A549 (cell line): ENCODE measurements around the gene SLC6A3. TPM values are rescaled to one million over a fixed set of nuclear protein-coding genes. Genes with fewer than 3 reads are reported as not detected.

Experiments
- ATAC-seq, 2 experiments: fragments of 200-7000 bp in 1 of 2; fragments of >200 bp in 1 of 2; cut with Nextera tagmentation in 1 of 2; cut with Tn5 transposase in 1 of 2; 3 replicates each; pipeline versions ENCODE4 v1.8.0 to v1.9.1; 2018 to 2020; ENCODE audit warnings: mild to moderate bottlenecking in 1 of 2, moderate library complexity in 1 of 2
- CTCF ChIA-PET: fragments of 300-600 bp; sonication (Branson Sonifier 250); formaldehyde crosslinking; extraction: SDS; loops from one replicate; lab custom pipeline; 2021; ENCODE audit warnings: antibody characterized with exemption, inconsistent platforms; lab: Yijun Ruan, JAX
- POLR2A ChIA-PET: fragments of 350-600 bp; formaldehyde crosslinking; extraction: SDS; loops from one replicate; lab custom pipeline; 2021; ENCODE audit warnings: antibody characterized with exemption, inconsistent platforms; lab: Yijun Ruan, JAX
- DNase-seq, 2 experiments: peaks; one replicate each; pipeline versions ENCODE4 v3.0.0 to v3.0.0-alpha.2; 2011 to 2016; ENCODE audit warnings: low read depth in 1 of 2, low spot score in 1 of 2
- FAIRE-seq: peaks from 2 replicates; lab custom pipeline; 2011; peaks lifted over from hg19 to GRCh38; lab: Jason Lieb, UNC
- H3K27ac ChIP-seq, 2 experiments: fragments of >200 bp; sonication (Bioruptor Twin); formaldehyde crosslinking; 3 replicates each; pipeline ENCODE4 v1.5.1; 2016 to 2017
- H3K4me1 ChIP-seq: fragments of >200 bp; sonication (Bioruptor Twin); formaldehyde crosslinking; 3 replicates; pipeline ENCODE4 v1.6.1; 2016
- H3K4me2 ChIP-seq: fragments of >200 bp; sonication (Bioruptor Twin); formaldehyde crosslinking; 3 replicates; pipeline ENCODE4 v1.6.1; 2016
- H3K4me3 ChIP-seq: fragments of >200 bp; sonication (Bioruptor Twin); formaldehyde crosslinking; 3 replicates; pipeline ENCODE4 v1.5.1; 2016
- H3K9me3 ChIP-seq: fragments of >200 bp; sonication (Bioruptor Twin); formaldehyde crosslinking; 3 replicates; pipeline ENCODE4 v1.6.1; 2016
- CBX2 ChIP-seq: fragments of 200-600 bp; sonication (generic); IDR thresholded peaks from 2 replicates; pipeline ENCODE4 v1.6.1; 2016; ENCODE audit warnings: low read depth, mild to moderate bottlenecking, borderline replicate concordance
- EHMT2 ChIP-seq: fragments of 200-600 bp; sonication (generic); IDR thresholded peaks from 2 replicates; pipeline ENCODE4 v1.6.1; 2016; ENCODE audit warnings: antibody characterized with exemption, low read depth, mild to moderate bottlenecking, moderate library complexity
- HEYL ChIP-seq: fragments of 250-450 bp; sonication (Bioruptor Pico); IDR thresholded peaks from 2 replicates; pipeline ENCODE4 v1.8.0; 2021; ENCODE audit warnings: mild to moderate bottlenecking, moderate library complexity
- HOXA7 ChIP-seq: fragments of 250-450 bp; sonication (Bioruptor Pico); IDR thresholded peaks from 2 replicates; pipeline ENCODE4 v1.5.0; 2020; ENCODE audit warnings: mild to moderate bottlenecking, moderate library complexity
- HOXB13 ChIP-seq: fragments of 250-450 bp; sonication (Bioruptor Pico); IDR thresholded peaks from 2 replicates; pipeline ENCODE4 v1.5.0; 2020; ENCODE audit warnings: low read depth, mild to moderate bottlenecking, moderate library complexity
- PHF8 ChIP-seq: fragments of 200-600 bp; sonication (generic); IDR thresholded peaks from 2 replicates; pipeline ENCODE4 v1.6.1; 2016; ENCODE audit warnings: low read depth, mild to moderate bottlenecking, antibody characterized with exemption, moderate library complexity, borderline replicate concordance
- RAD21 ChIP-seq, 2 experiments: fragments of >200 bp in 1 of 2; sonication (Bioruptor Twin) in 1 of 2; formaldehyde crosslinking in 1 of 2; IDR thresholded peaks in 1 of 2; conservative IDR thresholded peaks in 1 of 2; 2 replicates in 1 of 2; 3 replicates in 1 of 2; pipeline ENCODE4 v1.6.1; 2012 to 2018; ENCODE audit warnings: inconsistent platforms in 1 of 2
- RCOR1 ChIP-seq: fragments of 150-350 bp; IDR thresholded peaks from 2 replicates; pipeline ENCODE4 v1.6.1; 2014; ENCODE audit warnings: antibody characterized with exemption, low read length, low read depth
- ZC3H11A ChIP-seq: fragments of 450-650 bp; IDR thresholded peaks from 2 replicates; pipeline ENCODE4 v1.6.1; 2014; ENCODE audit warnings: antibody characterized with exemption, mild to moderate bottlenecking
- ZFP36 ChIP-seq: fragments of 450-650 bp; IDR thresholded peaks from 2 replicates; pipeline ENCODE4 v1.6.1; 2014; ENCODE audit warnings: borderline replicate concordance; ENCODE audit not compliant: partially characterized antibody
- ZNF302 ChIP-seq: fragments of 250-450 bp; sonication (Bioruptor Pico); IDR thresholded peaks from 2 replicates; pipeline ENCODE4 v1.9.0; 2021; ENCODE audit warnings: inconsistent platforms, mild to moderate bottlenecking, moderate library complexity
- WGBS: methylation state at CpG from one replicate; pipeline ENCODE4 v1.1.6; 2017; ENCODE audit errors: missing lambda C conversion rate; 5-methylcytosine and 5-hydroxymethylcytosine counted together
- polyA plus RNA-seq, 4 experiments: library from polyadenylated mRNA; depleted of rRNA in 3 of 4; stranded (reverse); fragments of >200 nt; fragmentation: RNase III in 1 of 4; extraction: RNeasy Plus Mini Kit Qiagen cat#74134 plus additional on column Dnase treatment in 1 of 4; gene quantifications; 2 replicates in 3 of 4; 3 replicates in 1 of 4; pipeline ENCODE4 v1.2.3, GENCODE V29; 2011 to 2017

The SLC6A3 gene
- polyA plus RNA-seq, 2 of the 4 experiments (the other 2 are of a cell fraction), result 0.05 to 0.06 TPM

DNA sequence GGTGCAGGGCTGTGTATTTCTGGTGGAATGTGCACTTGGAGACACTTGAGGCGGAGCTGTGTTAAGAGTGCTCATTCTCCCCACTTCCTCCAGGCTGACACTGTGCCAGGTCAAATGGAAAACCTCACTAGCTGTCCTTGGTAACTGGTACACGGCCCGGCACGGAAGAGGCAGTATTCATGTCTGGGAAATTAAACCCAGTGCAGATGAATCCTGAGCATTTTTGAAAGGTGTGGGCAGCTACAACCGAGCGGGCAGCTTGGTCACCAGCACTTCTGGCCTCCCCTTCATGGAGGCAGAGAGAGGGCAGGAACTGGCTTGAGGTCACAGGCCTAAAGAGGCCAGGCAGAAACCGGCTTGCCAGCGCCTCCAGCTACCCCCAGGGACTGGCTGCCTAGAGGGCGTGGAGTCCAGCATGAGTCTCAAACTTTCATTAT lies 101.9 kb downstream of the SLC6A3 start:
- ChIA-PET POLR2A (no interaction called here), CTCF (interaction anchor here (2.2 to 2.8 kb wide), 2 partner anchors 11 to 302 kb away, joined by 5 to 10 read pairs; no protein-coding TSS in a partner anchor)
- no peak for TF ChIP-seq ZC3H11A
- TF ChIP-seq HOXB13 (CRISPR knock-in tag), result no peak
- no peak for TF ChIP-seq CBX2
- no peak for TF ChIP-seq HEYL
- TF ChIP-seq HOXA7 (CRISPR knock-in tag), result no peak
- no peak for TF ChIP-seq RAD21 (conservative IDR thresholded peaks at IDR 0.05 in 1 of 2, IDR thresholded peaks at IDR 0.05 in 1 of 2)
- no peak for TF ChIP-seq ZNF302
- TF ChIP-seq RCOR1, result no peak
- no peak for TF ChIP-seq ZFP36
- no peak for TF ChIP-seq PHF8
- TF ChIP-seq EHMT2, result no peak
- H3K4me2 ChIP-seq, result peak overlapping the region; percentile 98
- DNase-seq (no peak), ATAC-seq (no peak), FAIRE-seq (no peak)
- H3K4me3 ChIP-seq, result peak overlapping the region; percentile 92
- 94% methylated on average over 9 of the region's 9 CpGs for WGBS
- H3K27ac ChIP-seq, result no peak overlapping the region
- H3K9me3 ChIP-seq, result no peaks in the 10 kb centered on the region
- H3K4me1 ChIP-seq, result peaks cover 19% of the 10 kb centered on the region

Other genes starting within 250 kb of the SLC6A3 start
- gene SLC6A19, start 243.8 kb downstream of the SLC6A3 start, polyA plus RNA-seq (2011; rRNA removed), result not detected in 2 replicates
- 0.01 to 0.03 TPM in 2 of 3 replicates, not detected in the other for gene SLC6A19, start 243.8 kb downstream of the SLC6A3 start, polyA plus RNA-seq (2017; fragmentation: RNase III; extraction: RNeasy Plus Mini Kit Qiagen cat#74134 plus additional on column Dnase treatment)
- gene SLC6A18, start 220.1 kb downstream of the SLC6A3 start, polyA plus RNA-seq (2011; rRNA removed), result not detected in 2 replicates
- not detected in 3 replicates for gene SLC6A18, start 220.1 kb downstream of the SLC6A3 start, polyA plus RNA-seq (2017; fragmentation: RNase III; extraction: RNeasy Plus Mini Kit Qiagen cat#74134 plus additional on column Dnase treatment)
- 1.1 and 1.2 TPM in 2 replicates for gene TERT, start 150.4 kb downstream of the SLC6A3 start, polyA plus RNA-seq (2011; rRNA removed)
- gene TERT, start 150.4 kb downstream of the SLC6A3 start, polyA plus RNA-seq (2017; fragmentation: RNase III; extraction: RNeasy Plus Mini Kit Qiagen cat#74134 plus additional on column Dnase treatment), result 3.9 to 5.2 TPM (median 4.0 TPM) in 3 replicates
- 171 and 175 TPM in 2 replicates for gene CLPTM1L, start 100.3 kb downstream of the SLC6A3 start, polyA plus RNA-seq (2011; rRNA removed)
- gene CLPTM1L, start 100.3 kb downstream of the SLC6A3 start, polyA plus RNA-seq (2017; fragmentation: RNase III; extraction: RNeasy Plus Mini Kit Qiagen cat#74134 plus additional on column Dnase treatment), result 169 to 194 TPM (median 173 TPM) in 3 replicates
- 22.9 and 24.7 TPM in 2 replicates for gene LPCAT1, start 78.5 kb upstream of the SLC6A3 start, polyA plus RNA-seq (2011; rRNA removed)
- 59.9 to 74.9 TPM (median 73.4 TPM) in 3 replicates for gene LPCAT1, start 78.5 kb upstream of the SLC6A3 start, polyA plus RNA-seq (2017; fragmentation: RNase III; extraction: RNeasy Plus Mini Kit Qiagen cat#74134 plus additional on column Dnase treatment)